Right lobe of liver (tissue), 6 donors: Measurements from ENCODE around the gene ZBTB8B. TPM values are rescaled to one million over a fixed set of nuclear protein-coding genes. Genes with fewer than 3 reads are reported as not detected.

Experiments used
- ATAC-seq, 4 donors: fragments of 200-7000 bp; cut with Tn5 transposase; one replicate each; pipeline ENCODE4 v1.9.1; 2020; ENCODE audit warnings: mild to moderate bottlenecking in 4 of 4, moderate library complexity in 4 of 4
- DNase-seq, 3 donors: peaks; one replicate each; pipeline ENCODE4 v3.0.0-alpha.2; 2020
- H3K27ac ChIP-seq, 3 donors: fragments of 200-600 bp; one replicate each; pipeline ENCODE4 v1.8.0; 2022
- H3K27me3 ChIP-seq, 2 donors: fragments of 200-600 bp; one replicate each; pipeline ENCODE4 v1.8.0; 2022
- H3K36me3 ChIP-seq, 4 donors: fragments of 200-600 bp; sonication (generic) in 1 of 4; one replicate each; pipeline versions ENCODE4 v1.5.1 to v1.8.0; 2017 to 2022; ENCODE audit warnings: control low read depth in 1 of 4
- H3K4me1 ChIP-seq, 4 donors: fragments of 200-600 bp; sonication (generic) in 1 of 4; one replicate each; pipeline versions ENCODE4 v1.5.1 to v1.8.0; 2017 to 2022; ENCODE audit warnings: control low read depth in 1 of 4
- H3K4me3 ChIP-seq, 3 donors: fragments of 200-600 bp; one replicate each; pipeline ENCODE4 v1.8.0; 2022
- H3K9me3 ChIP-seq, 4 donors: fragments of 200-600 bp; sonication (generic) in 1 of 4; one replicate each; pipeline versions ENCODE4 v1.5.1 to v1.8.0; 2017 to 2022; ENCODE audit warnings: control low read depth in 1 of 4
- POLR2A ChIP-seq: fragments of 450-650 bp; IDR thresholded peaks from one replicate; pipeline ENCODE4 v1.6.1; 2017; ENCODE audit warnings: antibody characterized with exemption, mild to moderate bottlenecking
- WGBS: methylation state at CpG from one replicate; pipeline ENCODE4 v1.1.6; 2018; ENCODE audit warnings: low coverage, low lambda C conversion rate; ENCODE audit not compliant: insufficient coverage; ENCODE audit errors: missing lambda C conversion rate; 5-methylcytosine and 5-hydroxymethylcytosine counted together
- intact Hi-C, 2 donors: fragments of 100-400 bp; cut with DNase I; formaldehyde crosslinking; loops; one replicate each; pipeline versions ENCODE4 v1.11.2 to v1.14.1; 2022
- total RNA-seq, 6 experiments: library from RNA; depleted of rRNA in 2 of 6; stranded (reverse); fragments of >200 nt in 2 of 6; fragmentation: NEBNext Ultra II Directional in 3 of 6; extraction: Animal tissue kit (Norgen Biotek cat#: 25700) in 3 of 6; gene quantifications; one replicate each; pipeline versions ENCODE4 v1.1.0 to v1.2.4, GENCODE V29; 2016 to 2023
- TF ChIP-seq, protein P1 (sequence below), 4 donors: fragments of 200-600 bp in 3 of 4; fragments of 450-650 bp in 1 of 4; IDR thresholded peaks; one replicate each; pipeline versions ENCODE4 v1.5.1 to v1.8.0; 2016 to 2022; ENCODE audit warnings: antibody characterized with exemption in 4 of 4, mild to moderate bottlenecking in 2 of 4
- donor health status: DM: no; HTN: yes; CAD: no.
- donor health status: DM: no; HTN: no; CAD: no.
- donor health status: DM: no; HTN: no; CAD: no.
- donor health status: DM: no; HTN: yes; CAD: no.
- donor health status: DM: no; HTN: yes; CAD: no.

The ZBTB8B gene
- total RNA-seq, 6 experiments from 2014 or later: not detected

DNA sequence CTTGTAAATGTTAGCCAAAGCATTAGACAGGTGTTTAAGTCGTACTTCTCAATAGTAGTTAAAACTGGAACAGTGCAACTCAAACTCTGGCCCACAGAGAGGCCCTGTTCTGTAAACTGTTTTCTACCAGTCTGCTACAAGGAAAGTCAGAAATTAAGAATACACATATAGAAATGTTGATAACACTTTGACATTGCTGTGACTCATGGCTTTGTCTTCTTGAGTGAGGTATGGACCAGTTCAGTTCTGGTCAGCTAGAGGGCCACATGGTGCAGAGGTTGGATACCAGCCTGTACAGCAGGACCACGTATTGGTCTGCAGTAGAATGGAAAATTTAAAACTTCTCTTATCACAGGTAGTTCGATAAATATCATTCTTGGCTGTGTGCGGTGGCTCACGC lies 22.3 kb downstream of the ZBTB8B start:
- Histone ChIP-seq H3K4me1 (no peaks in the 10 kb centered on the region), H3K9me3 (no peaks in the 10 kb centered on the region), H3K36me3 (no peaks in the 10 kb centered on the region), H3K27me3 (no peaks in the 10 kb centered on the region), H3K4me3 (no peak overlapping the region), H3K27ac (no peak overlapping the region)
- intact Hi-C loops: no loop called here
- ATAC-seq (no peak), DNase-seq (no peak)
- TF ChIP-seq, protein P1, sequence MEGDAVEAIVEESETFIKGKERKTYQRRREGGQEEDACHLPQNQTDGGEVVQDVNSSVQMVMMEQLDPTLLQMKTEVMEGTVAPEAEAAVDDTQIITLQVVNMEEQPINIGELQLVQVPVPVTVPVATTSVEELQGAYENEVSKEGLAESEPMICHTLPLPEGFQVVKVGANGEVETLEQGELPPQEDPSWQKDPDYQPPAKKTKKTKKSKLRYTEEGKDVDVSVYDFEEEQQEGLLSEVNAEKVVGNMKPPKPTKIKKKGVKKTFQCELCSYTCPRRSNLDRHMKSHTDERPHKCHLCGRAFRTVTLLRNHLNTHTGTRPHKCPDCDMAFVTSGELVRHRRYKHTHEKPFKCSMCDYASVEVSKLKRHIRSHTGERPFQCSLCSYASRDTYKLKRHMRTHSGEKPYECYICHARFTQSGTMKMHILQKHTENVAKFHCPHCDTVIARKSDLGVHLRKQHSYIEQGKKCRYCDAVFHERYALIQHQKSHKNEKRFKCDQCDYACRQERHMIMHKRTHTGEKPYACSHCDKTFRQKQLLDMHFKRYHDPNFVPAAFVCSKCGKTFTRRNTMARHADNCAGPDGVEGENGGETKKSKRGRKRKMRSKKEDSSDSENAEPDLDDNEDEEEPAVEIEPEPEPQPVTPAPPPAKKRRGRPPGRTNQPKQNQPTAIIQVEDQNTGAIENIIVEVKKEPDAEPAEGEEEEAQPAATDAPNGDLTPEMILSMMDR (IDR thresholded peaks at IDR 0.05): no peak
- no peak for TF ChIP-seq POLR2A
- WGBS: 81% methylated on average over 5 of the region's 5 CpGs

DNA sequence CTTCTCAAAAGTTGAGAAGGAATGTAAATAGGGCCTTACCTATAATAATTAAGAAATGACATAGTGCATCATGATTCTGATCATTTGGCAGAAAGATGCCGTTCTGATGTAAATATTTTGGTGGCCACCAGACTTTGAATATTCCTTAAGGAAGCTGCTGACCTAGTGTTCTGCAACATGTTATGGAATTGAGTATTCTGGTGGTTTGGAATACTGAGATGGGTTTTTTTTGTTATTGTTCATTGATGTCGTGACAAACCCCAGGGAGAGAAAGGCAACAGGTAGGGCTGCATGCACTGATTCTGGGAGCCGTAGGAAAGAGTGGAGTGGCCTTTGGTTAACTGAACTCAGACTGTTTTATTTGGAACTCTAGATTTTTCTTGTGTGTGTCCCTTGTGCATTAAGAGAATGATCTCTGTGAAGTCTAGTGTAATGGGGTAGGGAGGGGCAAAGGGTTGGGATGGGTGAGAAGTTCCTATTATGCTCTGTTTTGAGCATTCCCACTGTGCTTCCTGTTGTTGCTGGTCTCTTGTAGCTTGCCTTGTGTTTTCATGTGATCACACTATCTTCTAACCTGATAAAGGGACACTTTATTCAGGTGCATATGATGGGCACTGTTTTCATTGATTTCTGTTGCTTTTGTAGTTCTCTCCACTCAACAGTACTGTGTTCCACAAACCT lies 25.0 kb downstream of the ZBTB8B start:
- no peak overlapping the region for H3K4me3 ChIP-seq

DNA sequence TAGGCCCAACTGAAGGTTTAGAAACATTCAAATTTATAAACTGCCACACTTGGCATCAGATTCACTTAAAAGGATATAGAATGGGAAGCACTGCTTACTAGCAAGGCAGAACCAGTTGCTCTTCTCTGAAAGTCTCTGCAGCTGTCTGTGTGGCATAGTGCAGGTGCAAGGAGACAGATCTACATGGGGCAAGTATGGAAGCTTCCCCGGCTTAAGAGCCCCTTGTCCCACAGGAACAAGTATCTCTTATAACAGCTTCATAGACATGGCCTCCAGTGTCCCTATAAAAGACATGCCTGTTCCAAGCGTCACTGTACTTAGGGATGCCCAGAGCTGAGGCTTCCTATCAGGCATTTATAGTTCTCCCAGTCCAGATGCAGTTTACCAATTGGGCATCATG lies 26.5 kb downstream of the ZBTB8B start:
- no peaks in the 10 kb centered on the region for H3K9me3 ChIP-seq
- no peak overlapping the region for H3K4me3 ChIP-seq
- DNase-seq: no peak
- H3K4me1 ChIP-seq: no peaks in the 10 kb centered on the region
- ATAC-seq: no peak
- H3K27ac ChIP-seq: no peak overlapping the region
- whole genome bisulfite sequencing: 93% methylated on average over 2 of the region's 2 CpGs
- intact Hi-C loops: no loop called here
- no peak for TF ChIP-seq POLR2A
- TF ChIP-seq, protein P1 (IDR thresholded peaks at IDR 0.05): no peak
- no peaks in the 10 kb centered on the region for H3K27me3 ChIP-seq
- H3K36me3 ChIP-seq: no peaks in the 10 kb centered on the region

More for the DNA sequence above, 25.0 kb downstream of the ZBTB8B start:
- WGBS: 87% methylated on average over 3 of the region's 3 CpGs
- no peaks in the 10 kb centered on the region for H3K27me3 ChIP-seq
- TF ChIP-seq, protein P1 (IDR thresholded peaks at IDR 0.05): no peak
- TF ChIP-seq POLR2A: no peak
- no peak for DNase-seq
- no peaks in the 10 kb centered on the region for H3K4me1 ChIP-seq
- no peaks in the 10 kb centered on the region for H3K9me3 ChIP-seq
- H3K27ac ChIP-seq: no peak overlapping the region
- intact Hi-C loops: no loop called here
- H3K36me3 ChIP-seq: no peaks in the 10 kb centered on the region
- ATAC-seq: no peak

DNA sequence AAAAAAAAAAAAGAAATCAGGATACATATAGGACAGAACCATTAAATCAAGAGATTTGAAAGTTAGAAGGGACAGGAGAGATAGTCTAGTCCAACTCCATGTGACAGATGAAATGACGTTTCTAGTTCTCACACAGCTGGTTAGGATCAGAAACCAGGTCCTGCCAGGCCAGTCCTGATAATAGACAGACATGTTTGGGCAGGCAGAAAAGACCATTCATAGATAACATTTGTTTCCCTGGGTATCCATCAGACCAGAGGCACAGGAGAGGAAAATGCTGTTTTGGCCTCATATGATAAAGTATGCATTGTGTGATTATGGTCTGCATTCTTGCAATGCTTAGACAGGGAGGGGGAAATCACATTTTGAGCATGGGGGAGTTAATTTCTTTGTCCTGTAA lies 29.3 kb downstream of the ZBTB8B start:
- 54% methylated on average over 1 of the region's 1 CpG for WGBS
- Histone ChIP-seq H3K36me3 (no peaks in the 10 kb centered on the region), H3K27ac (no peak overlapping the region), H3K4me3 (no peak overlapping the region), H3K9me3 (no peaks in the 10 kb centered on the region), H3K4me1 (no peaks in the 10 kb centered on the region), H3K27me3 (no peaks in the 10 kb centered on the region)
- DNase-seq: no peak
- intact Hi-C loops: no loop called here
- TF ChIP-seq, protein P1 (IDR thresholded peaks at IDR 0.05): no peak
- TF ChIP-seq POLR2A: no peak
- no peak for ATAC-seq
